ENCODE data around the gene ZKSCAN3.

The ZKSCAN3 gene

GRCh38 chr6:28343898-28344677 is 5.7 kb upstream of the ZKSCAN3 start:
- Histone ChIP-seq H3K4me3 (ENCODE audit: low read depth, low read length) (no peak overlapping the region), H3K9me3 (ENCODE audit: control insufficient read depth, insufficient read depth, low read length) (no peaks in the 10 kb centered on the region), H3K27ac (ENCODE audit: low read depth, low read length) (no peak overlapping the region), H3K9ac (ENCODE audit: low read depth, low read length) (no peak overlapping the region), H3K27me3 (ENCODE audit: control insufficient read depth, insufficient read depth, low read length) (no peaks in the 10 kb centered on the region), H3K4me1 (ENCODE audit: control insufficient read depth, insufficient read depth, low read length) (0 out of 2 replicates have a peak, but pooled peaks cover 4% of the 10 kb centered on the region), H3K36me3 (ENCODE audit: control insufficient read depth, insufficient read depth, low read length) (no peaks in the 10 kb centered on the region)

GRCh38 chr6:28345201-28345600 is 4.5 kb upstream of the ZKSCAN3 start:
- Histone ChIP-seq H3K9me3 (ENCODE audit: control insufficient read depth, insufficient read depth, low read length) (no peaks in the 10 kb centered on the region), H3K36me3 (ENCODE audit: control insufficient read depth, insufficient read depth, low read length) (no peaks in the 10 kb centered on the region), H3K9ac (ENCODE audit: low read depth, low read length) (no peak overlapping the region), H3K27me3 (ENCODE audit: control insufficient read depth, insufficient read depth, low read length) (no peaks in the 10 kb centered on the region), H3K4me1 (ENCODE audit: control insufficient read depth, insufficient read depth, low read length) (0 out of 2 replicates have a peak, but pooled peaks cover 4% of the 10 kb centered on the region), H3K4me3 (ENCODE audit: low read depth, low read length) (no peak overlapping the region), H3K27ac (ENCODE audit: low read depth, low read length) (no peak overlapping the region)

GRCh38 chr6:28347119-28347518 is 2.6 kb upstream of the ZKSCAN3 start:
- H3K9ac ChIP-seq (ENCODE audit: low read depth, low read length), result no peak overlapping the region
- H3K4me3 ChIP-seq (ENCODE audit: low read depth, low read length), result no peak overlapping the region
- peaks cover 13% of the 10 kb centered on the region; the same call in 1 of the 2 replicates for H3K4me1 ChIP-seq (ENCODE audit: control insufficient read depth, insufficient read depth, low read length)
- no peaks in the 10 kb centered on the region for H3K27me3 ChIP-seq (ENCODE audit: control insufficient read depth, insufficient read depth, low read length)
- H3K9me3 ChIP-seq (ENCODE audit: control insufficient read depth, insufficient read depth, low read length), result no peaks in the 10 kb centered on the region
- H3K36me3 ChIP-seq (ENCODE audit: control insufficient read depth, insufficient read depth, low read length), result no peaks in the 10 kb centered on the region
- H3K27ac ChIP-seq (ENCODE audit: low read depth, low read length), result no peak overlapping the region

- Histone ChIP-seq H3K4me1 (ENCODE audit: control insufficient read depth, insufficient read depth, low read length) (peaks cover 13% of the 10 kb centered on the region; the same call in 1 of the 2 replicates), H3K27ac (ENCODE audit: low read depth, low read length) (peak overlapping the region; percentile 81), H3K9me3 (ENCODE audit: control insufficient read depth, insufficient read depth, low read length) (no peaks in the 10 kb centered on the region), H3K9ac (ENCODE audit: low read depth, low read length) (peak overlapping the region; percentile 89), H3K27me3 (ENCODE audit: control insufficient read depth, insufficient read depth, low read length) (no peaks in the 10 kb centered on the region), H3K4me3 (ENCODE audit: low read depth, low read length) (peak overlapping the region; percentile 99), H3K36me3 (ENCODE audit: control insufficient read depth, insufficient read depth, low read length) (0 out of 2 replicates have a peak, but pooled peaks cover 4% of the 10 kb centered on the region)
These were observed 329 bp upstream of the ZKSCAN3 start for GRCh38 chr6:28349344-28349891.

- H3K9me3 ChIP-seq (ENCODE audit: control insufficient read depth, insufficient read depth, low read length), result no peaks in the 10 kb centered on the region
- H3K9ac ChIP-seq (ENCODE audit: low read depth, low read length), result no peak overlapping the region
- H3K36me3 ChIP-seq (ENCODE audit: control insufficient read depth, insufficient read depth, low read length), result 0 out of 2 replicates have a peak, but pooled peaks cover 4% of the 10 kb centered on the region
- no peaks in the 10 kb centered on the region for H3K27me3 ChIP-seq (ENCODE audit: control insufficient read depth, insufficient read depth, low read length)
- H3K4me3 ChIP-seq (ENCODE audit: low read depth, low read length), result peak overlapping the region; percentile 99
- H3K27ac ChIP-seq (ENCODE audit: low read depth, low read length), result no peak overlapping the region
- H3K4me1 ChIP-seq (ENCODE audit: control insufficient read depth, insufficient read depth, low read length), result peaks cover 21% of the 10 kb centered on the region
These were observed 1.3 kb downstream of the ZKSCAN3 start for GRCh38 chr6:28351087-28351486.

GRCh38 chr6:28351493-28351925 is 1.8 kb downstream of the ZKSCAN3 start:
- Histone ChIP-seq H3K9me3 (ENCODE audit: control insufficient read depth, insufficient read depth, low read length) (no peaks in the 10 kb centered on the region), H3K27me3 (ENCODE audit: control insufficient read depth, insufficient read depth, low read length) (no peaks in the 10 kb centered on the region), H3K27ac (ENCODE audit: low read depth, low read length) (no peak overlapping the region), H3K9ac (ENCODE audit: low read depth, low read length) (no peak overlapping the region), H3K4me3 (ENCODE audit: low read depth, low read length) (peak overlapping the region; percentile 99), H3K36me3 (ENCODE audit: control insufficient read depth, insufficient read depth, low read length) (0 out of 2 replicates have a peak, but pooled peaks cover 4% of the 10 kb centered on the region), H3K4me1 (ENCODE audit: control insufficient read depth, insufficient read depth, low read length) (peaks cover 25% of the 10 kb centered on the region)

GRCh38 chr6:28353356-28353755 is 3.6 kb downstream of the ZKSCAN3 start:
- no peaks in the 10 kb centered on the region for H3K9me3 ChIP-seq (ENCODE audit: control insufficient read depth, insufficient read depth, low read length)
- H3K27ac ChIP-seq (ENCODE audit: low read depth, low read length), result no peak overlapping the region
- 0 out of 2 replicates have a peak, but pooled peaks cover 4% of the 10 kb centered on the region for H3K36me3 ChIP-seq (ENCODE audit: control insufficient read depth, insufficient read depth, low read length)
- H3K27me3 ChIP-seq (ENCODE audit: control insufficient read depth, insufficient read depth, low read length), result no peaks in the 10 kb centered on the region
- H3K4me1 ChIP-seq (ENCODE audit: control insufficient read depth, insufficient read depth, low read length), result peaks cover 22% of the 10 kb centered on the region
- no peak overlapping the region for H3K4me3 ChIP-seq (ENCODE audit: low read depth, low read length)
- no peak overlapping the region for H3K9ac ChIP-seq (ENCODE audit: low read depth, low read length)

GRCh38 chr6:28353981-28354676 is 4.4 kb downstream of the ZKSCAN3 start:
- Histone ChIP-seq H3K9ac (ENCODE audit: low read depth, low read length) (no peak overlapping the region), H3K9me3 (ENCODE audit: control insufficient read depth, insufficient read depth, low read length) (no peaks in the 10 kb centered on the region), H3K27me3 (ENCODE audit: control insufficient read depth, insufficient read depth, low read length) (no peaks in the 10 kb centered on the region), H3K4me1 (ENCODE audit: control insufficient read depth, insufficient read depth, low read length) (peaks cover 22% of the 10 kb centered on the region), H3K4me3 (ENCODE audit: low read depth, low read length) (no peak overlapping the region), H3K27ac (ENCODE audit: low read depth, low read length) (no peak overlapping the region), H3K36me3 (ENCODE audit: control insufficient read depth, insufficient read depth, low read length) (0 out of 2 replicates have a peak, but pooled peaks cover 4% of the 10 kb centered on the region)

- Histone ChIP-seq H3K9ac (ENCODE audit: low read depth, low read length) (no peak overlapping the region), H3K27ac (ENCODE audit: low read depth, low read length) (peak overlapping the region; percentile 71), H3K4me3 (ENCODE audit: low read depth, low read length) (no peak overlapping the region), H3K27me3 (ENCODE audit: control insufficient read depth, insufficient read depth, low read length) (no peaks in the 10 kb centered on the region), H3K4me1 (ENCODE audit: control insufficient read depth, insufficient read depth, low read length) (peaks cover 22% of the 10 kb centered on the region), H3K9me3 (ENCODE audit: control insufficient read depth, insufficient read depth, low read length) (no peaks in the 10 kb centered on the region), H3K36me3 (ENCODE audit: control insufficient read depth, insufficient read depth, low read length) (0 out of 2 replicates have a peak, but pooled peaks cover 7% of the 10 kb centered on the region)
These were observed 5.2 kb downstream of the ZKSCAN3 start for GRCh38 chr6:28354688-28355554.

Data from HUES48 (cell line).